Memory B cell (primary cell): ENCODE results near the gene GARNL3.
A peak's percentile ranks its signal among the peaks of the same experiment; 100 is the strongest.

ENCODE experiments used
- ATAC-seq: fragments of 150-1000 bp; cut with Tn5 transposase; 2 replicates; pipeline ENCODE4 v1.10.0; 2021; ENCODE audit warnings: low read depth, mild to moderate bottlenecking, moderate library complexity
- DNase-seq, 2 donors: peaks; one replicate each; pipeline ENCODE4 v3.0.0; 2022; ENCODE audit warnings: low spot score in 2 of 2
- H3K27ac Mint-ChIP-seq: one replicate; pipeline ENCODE4 v1.8.0; 2022; ENCODE audit warnings: mild to moderate bottlenecking, moderate library complexity, mixed read lengths
- H3K27me3 Mint-ChIP-seq: one replicate; pipeline ENCODE4 v1.8.0; 2022; ENCODE audit warnings: mixed read lengths
- H3K36me3 Mint-ChIP-seq: one replicate; pipeline ENCODE4 v1.8.0; 2022; ENCODE audit warnings: mild to moderate bottlenecking, mixed read lengths
- H3K4me1 Mint-ChIP-seq: one replicate; pipeline ENCODE4 v1.8.0; 2022; ENCODE audit warnings: mixed read lengths
- H3K4me3 Mint-ChIP-seq: one replicate; pipeline ENCODE4 v1.8.0; 2022; ENCODE audit warnings: mild to moderate bottlenecking, moderate library complexity, mixed read lengths
- H3K9me3 Mint-ChIP-seq: one replicate; pipeline ENCODE4 v1.8.0; 2022; ENCODE audit warnings: mixed read lengths

Gene GARNL3, protein sequence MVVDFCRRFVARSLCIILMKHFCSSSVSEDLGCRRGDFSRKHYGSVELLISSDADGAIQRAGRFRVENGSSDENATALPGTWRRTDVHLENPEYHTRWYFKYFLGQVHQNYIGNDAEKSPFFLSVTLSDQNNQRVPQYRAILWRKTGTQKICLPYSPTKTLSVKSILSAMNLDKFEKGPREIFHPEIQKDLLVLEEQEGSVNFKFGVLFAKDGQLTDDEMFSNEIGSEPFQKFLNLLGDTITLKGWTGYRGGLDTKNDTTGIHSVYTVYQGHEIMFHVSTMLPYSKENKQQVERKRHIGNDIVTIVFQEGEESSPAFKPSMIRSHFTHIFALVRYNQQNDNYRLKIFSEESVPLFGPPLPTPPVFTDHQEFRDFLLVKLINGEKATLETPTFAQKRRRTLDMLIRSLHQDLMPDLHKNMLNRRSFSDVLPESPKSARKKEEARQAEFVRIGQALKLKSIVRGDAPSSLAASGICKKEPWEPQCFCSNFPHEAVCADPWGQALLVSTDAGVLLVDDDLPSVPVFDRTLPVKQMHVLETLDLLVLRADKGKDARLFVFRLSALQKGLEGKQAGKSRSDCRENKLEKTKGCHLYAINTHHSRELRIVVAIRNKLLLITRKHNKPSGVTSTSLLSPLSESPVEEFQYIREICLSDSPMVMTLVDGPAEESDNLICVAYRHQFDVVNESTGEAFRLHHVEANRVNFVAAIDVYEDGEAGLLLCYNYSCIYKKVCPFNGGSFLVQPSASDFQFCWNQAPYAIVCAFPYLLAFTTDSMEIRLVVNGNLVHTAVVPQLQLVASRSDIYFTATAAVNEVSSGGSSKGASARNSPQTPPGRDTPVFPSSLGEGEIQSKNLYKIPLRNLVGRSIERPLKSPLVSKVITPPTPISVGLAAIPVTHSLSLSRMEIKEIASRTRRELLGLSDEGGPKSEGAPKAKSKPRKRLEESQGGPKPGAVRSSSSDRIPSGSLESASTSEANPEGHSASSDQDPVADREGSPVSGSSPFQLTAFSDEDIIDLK

DNA sequence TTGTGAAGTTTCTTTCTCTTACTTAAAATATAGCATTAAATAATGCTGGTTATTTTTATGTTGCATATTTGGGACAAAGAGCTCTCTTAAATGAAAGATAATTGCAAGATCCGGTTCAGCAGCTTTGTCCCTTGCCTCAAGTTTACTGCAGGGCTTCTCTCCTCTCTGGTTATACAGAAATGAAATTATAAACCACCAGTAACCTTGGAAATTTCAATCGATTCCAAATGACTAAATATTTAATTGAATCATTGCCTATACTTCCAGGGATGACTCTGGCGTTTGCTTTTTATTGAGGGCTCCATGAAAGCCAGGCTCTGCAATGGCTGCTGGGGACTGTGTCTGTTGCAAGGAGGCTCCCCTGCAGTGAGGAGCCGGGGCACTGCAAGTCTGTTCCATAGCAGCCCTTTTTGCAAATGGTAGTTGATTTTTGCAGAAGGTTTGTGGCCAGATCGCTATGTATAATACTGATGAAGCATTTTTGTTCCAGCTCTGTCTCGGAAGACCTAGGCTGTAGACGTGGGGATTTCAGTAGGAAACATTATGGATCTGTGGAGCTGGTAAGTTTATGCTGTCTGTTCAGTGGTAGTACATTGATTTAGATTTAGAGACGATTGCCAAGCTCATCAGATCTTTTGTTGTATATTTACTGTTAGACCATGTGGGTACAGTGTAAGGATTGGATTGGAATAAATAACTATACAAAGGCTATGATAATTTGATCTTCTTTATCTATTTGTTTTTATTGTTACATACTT lies at the start of gene GARNL3:
GARNL3 (plus strand) TSS at position 313 of the 758 bp plus-strand sequence; CDS start at position 417, 104 bp downstream.
- no peaks in the 10 kb centered on the region for H3K36me3 Mint-ChIP-seq
- H3K4me3 Mint-ChIP-seq = no peak within 1 kb of the TSS
- H3K4me1 Mint-ChIP-seq = peaks cover 5% of the 10 kb centered on the region
- DNase-seq (no peak), ATAC-seq (no peak)
- H3K27ac Mint-ChIP-seq = no peak within 1 kb of the TSS
- no peaks in the 10 kb centered on the region for H3K9me3 Mint-ChIP-seq
- H3K27me3 Mint-ChIP-seq = no peaks in the 10 kb centered on the region

- Mint-ChIP-seq H3K36me3 (no peaks in the 10 kb centered on the region), H3K27ac (no peak overlapping the region), H3K27me3 (no peaks in the 10 kb centered on the region), H3K4me1 (peaks cover 7% of the 10 kb centered on the region), H3K4me3 (no peak overlapping the region), H3K9me3 (no peaks in the 10 kb centered on the region)
- DNase-seq (no peak), ATAC-seq (no peak)
Measured at GRCh38 chr9:127215268-127216209, 49.0 kb upstream of the GARNL3 start.

DNA sequence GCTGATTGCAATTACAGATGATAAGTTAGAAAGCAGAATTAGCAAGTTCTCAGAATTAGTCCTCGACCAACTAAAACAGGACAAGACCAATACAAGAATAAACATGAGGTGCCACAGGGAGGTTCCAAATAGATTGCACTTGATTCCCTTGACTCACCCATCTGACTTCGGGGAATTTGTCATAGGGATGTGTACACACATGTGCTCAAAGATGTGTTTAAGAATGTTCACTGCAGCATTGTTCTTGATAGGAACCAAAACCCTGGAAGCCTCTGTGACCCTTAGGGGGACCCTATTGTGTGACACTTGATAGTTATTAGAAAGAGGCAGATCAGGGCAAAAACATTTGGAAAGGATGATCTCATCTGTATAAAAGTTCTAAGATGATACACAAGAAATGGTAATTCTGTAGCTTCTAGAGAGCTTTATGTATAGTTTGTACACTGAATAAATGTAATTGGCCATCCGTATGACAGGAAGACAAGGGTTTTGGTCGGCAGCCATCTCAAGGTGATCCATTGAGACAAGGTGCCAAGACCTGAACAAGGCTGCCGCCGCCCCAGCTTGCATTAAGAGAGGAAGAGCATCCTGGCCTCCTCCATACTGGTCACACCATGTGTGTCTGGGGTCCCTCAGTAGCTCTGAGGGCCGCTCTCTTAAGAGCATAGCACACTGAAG lies 48.2 kb upstream of the GARNL3 start:
- ATAC-seq = no peak
- H3K27ac Mint-ChIP-seq = no peak overlapping the region
- no peak overlapping the region for H3K4me3 Mint-ChIP-seq
- no peak for DNase-seq
- H3K9me3 Mint-ChIP-seq = no peaks in the 10 kb centered on the region
- no peaks in the 10 kb centered on the region for H3K27me3 Mint-ChIP-seq
- H3K36me3 Mint-ChIP-seq = no peaks in the 10 kb centered on the region
- peaks cover 8% of the 10 kb centered on the region for H3K4me1 Mint-ChIP-seq

- H3K27ac Mint-ChIP-seq = no peak overlapping the region
- no peak for ATAC-seq
- DNase-seq = no peak
- H3K4me1 Mint-ChIP-seq = peaks cover 12% of the 10 kb centered on the region
- no peaks in the 10 kb centered on the region for H3K36me3 Mint-ChIP-seq
- H3K27me3 Mint-ChIP-seq = no peaks in the 10 kb centered on the region
- no peak overlapping the region for H3K4me3 Mint-ChIP-seq
- no peaks in the 10 kb centered on the region for H3K9me3 Mint-ChIP-seq
Measured at GRCh38 chr9:127216888-127217217, 47.7 kb upstream of the GARNL3 start.

- Mint-ChIP-seq H3K4me3 (no peak overlapping the region), H3K36me3 (no peaks in the 10 kb centered on the region), H3K9me3 (no peaks in the 10 kb centered on the region), H3K4me1 (peaks cover 24% of the 10 kb centered on the region), H3K27ac (no peak overlapping the region), H3K27me3 (no peaks in the 10 kb centered on the region)
- ATAC-seq (no peak), DNase-seq (no peak)
Measured at GRCh38 chr9:127218818-127219217, 45.8 kb upstream of the GARNL3 start.

GRCh38 chr9:127219520-127219919 lies 45.1 kb upstream of the GARNL3 start:
- Mint-ChIP-seq H3K4me1 (peaks cover 27% of the 10 kb centered on the region), H3K27ac (no peak overlapping the region), H3K4me3 (no peak overlapping the region), H3K27me3 (no peaks in the 10 kb centered on the region), H3K9me3 (no peaks in the 10 kb centered on the region), H3K36me3 (no peaks in the 10 kb centered on the region)
- ATAC-seq = no peak
- DNase-seq = no peak

GRCh38 chr9:127221695-127222094 lies 42.9 kb upstream of the GARNL3 start:
- H3K36me3 Mint-ChIP-seq = no peaks in the 10 kb centered on the region
- DNase-seq = no peak
- H3K4me3 Mint-ChIP-seq = no peak overlapping the region
- ATAC-seq = no peak
- peaks cover 34% of the 10 kb centered on the region for H3K4me1 Mint-ChIP-seq
- H3K9me3 Mint-ChIP-seq = no peaks in the 10 kb centered on the region
- no peaks in the 10 kb centered on the region for H3K27me3 Mint-ChIP-seq
- no peak overlapping the region for H3K27ac Mint-ChIP-seq

DNA sequence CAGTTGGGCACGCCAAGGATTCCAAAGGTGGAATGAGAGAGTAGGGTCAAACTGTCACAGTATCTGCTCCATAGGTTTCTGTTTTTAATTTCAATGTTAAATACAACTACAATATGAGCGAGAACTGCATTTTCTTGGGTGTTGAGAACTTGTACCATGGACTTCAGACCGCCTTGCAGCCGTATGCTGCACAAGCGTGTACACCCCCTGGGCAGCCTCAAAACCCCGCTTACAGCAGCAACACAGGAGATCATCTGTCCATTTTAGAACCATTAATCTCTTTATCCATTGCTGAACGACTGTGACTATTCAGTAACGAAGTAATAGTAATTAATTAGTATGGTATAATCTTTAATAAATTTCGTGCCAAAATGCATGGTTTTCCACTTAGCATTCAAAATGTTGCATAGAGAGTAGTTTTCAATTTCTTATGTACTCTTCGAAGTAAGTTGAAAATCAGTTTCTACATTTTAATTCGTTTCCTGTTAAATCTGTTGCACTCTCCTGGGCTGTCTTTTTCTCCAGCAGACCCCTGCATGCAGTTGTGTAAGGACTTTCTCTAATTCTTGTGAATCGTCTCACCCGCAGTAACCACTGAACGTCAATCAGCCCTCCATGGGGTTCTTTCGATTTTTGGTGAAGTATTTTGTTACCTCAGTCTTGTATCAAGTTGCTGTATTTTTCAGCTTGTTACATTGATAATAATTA lies 42.0 kb upstream of the GARNL3 start:
- ATAC-seq = no peak
- Mint-ChIP-seq H3K36me3 (no peaks in the 10 kb centered on the region), H3K4me3 (no peak overlapping the region), H3K27me3 (no peaks in the 10 kb centered on the region), H3K27ac (no peak overlapping the region), H3K9me3 (no peaks in the 10 kb centered on the region), H3K4me1 (peaks cover 34% of the 10 kb centered on the region)
- no peak for DNase-seq

- Mint-ChIP-seq H3K27ac (no peak overlapping the region), H3K4me3 (peak overlapping the region; percentile 3), H3K27me3 (no peaks in the 10 kb centered on the region), H3K36me3 (no peaks in the 10 kb centered on the region), H3K4me1 (peaks cover 34% of the 10 kb centered on the region), H3K9me3 (no peaks in the 10 kb centered on the region)
- ATAC-seq = no peak
- DNase-seq = no peak
Measured at GRCh38 chr9:127223266-127223665, 41.3 kb upstream of the GARNL3 start.

DNA sequence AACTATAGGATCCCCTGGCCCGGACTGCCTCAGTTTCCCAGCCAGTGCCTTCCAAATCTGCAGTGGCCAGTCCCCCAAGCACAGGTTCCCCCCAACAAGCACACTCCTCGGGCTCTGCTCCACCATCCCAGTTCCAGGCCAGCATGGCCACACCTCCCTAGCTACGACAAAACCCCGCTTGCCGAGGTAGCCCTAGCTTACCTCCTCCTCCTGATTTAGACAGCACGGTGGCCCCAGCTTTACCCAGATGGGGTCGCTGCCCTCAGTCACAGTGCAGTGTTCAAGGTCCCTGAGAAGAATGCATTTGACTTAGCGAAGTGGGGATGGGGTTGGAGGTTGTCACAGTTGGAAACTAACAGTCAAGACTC lies 40.8 kb upstream of the GARNL3 start:
- DNase-seq (no peak), ATAC-seq (no peak)
- peak overlapping the region; percentile 96 for H3K4me3 Mint-ChIP-seq
- no peaks in the 10 kb centered on the region for H3K36me3 Mint-ChIP-seq
- peak overlapping the region; percentile 94 for H3K27ac Mint-ChIP-seq
- peaks cover 34% of the 10 kb centered on the region for H3K4me1 Mint-ChIP-seq
- no peaks in the 10 kb centered on the region for H3K27me3 Mint-ChIP-seq
- no peaks in the 10 kb centered on the region for H3K9me3 Mint-ChIP-seq

DNA sequence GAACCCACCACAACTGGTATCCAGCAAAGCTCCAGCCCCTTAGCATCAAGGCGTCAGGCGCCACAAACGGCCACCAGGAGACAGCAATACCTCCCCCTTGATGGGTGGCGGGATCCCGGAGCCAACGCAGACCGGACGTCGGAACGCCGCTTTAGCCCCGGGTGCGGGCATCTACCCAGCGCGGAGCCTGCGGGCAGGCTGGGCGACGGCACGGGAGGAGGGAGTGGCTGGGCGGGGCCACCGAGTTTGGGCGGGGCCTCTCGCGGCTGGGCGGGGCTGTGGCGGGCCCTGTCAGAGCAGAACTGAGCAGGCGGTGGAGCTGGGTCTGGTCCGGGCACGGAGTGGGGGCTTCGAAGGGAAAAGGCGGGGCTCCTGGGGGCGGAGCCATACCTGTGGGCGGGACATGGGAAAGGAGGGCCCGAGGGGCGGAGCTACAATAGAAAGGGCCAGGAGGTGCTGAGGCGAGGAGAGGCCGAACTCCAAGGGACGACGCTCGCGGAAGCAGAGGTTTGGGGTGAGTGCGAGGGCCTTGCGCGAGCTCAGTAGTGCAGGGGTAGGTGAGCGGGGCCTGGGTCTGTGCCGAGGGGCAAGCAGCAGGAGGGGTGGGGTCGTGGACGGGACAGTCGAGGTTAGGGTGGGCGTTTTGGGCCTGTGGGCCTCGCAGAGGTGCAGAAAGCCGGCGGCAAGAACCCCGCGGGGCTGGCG lies 40.2 kb upstream of the GARNL3 start:
- H3K27me3 Mint-ChIP-seq = no peaks in the 10 kb centered on the region
- H3K4me3 Mint-ChIP-seq = peak overlapping the region; percentile 96
- no peaks in the 10 kb centered on the region for H3K36me3 Mint-ChIP-seq
- no peaks in the 10 kb centered on the region for H3K9me3 Mint-ChIP-seq
- peaks cover 34% of the 10 kb centered on the region for H3K4me1 Mint-ChIP-seq
- peak overlapping the region; percentile 94 for H3K27ac Mint-ChIP-seq
- DNase-seq = peak; percentile 95 to 97
- ATAC-seq = peak; percentile 75
